ENCODE data around the gene ZNF579. TPM values are rescaled to one million over a fixed set of nuclear protein-coding genes. Genes with fewer than 3 reads are reported as not detected.

Gene ZNF579
- polyA plus RNA-seq, 1 donor from 2014 or later, result 7.4 TPM

GRCh38 chr19:55606471-55606787 lies 25.8 kb upstream of the ZNF579 start:
- Histone ChIP-seq H3F3A (ENCODE audit: insufficient read depth, low read length, poor library complexity, severe bottlenecking) (no peaks in the 10 kb centered on the region), H3K27ac (ENCODE audit: low read length) (peak overlapping the region; percentile 97), H3K9ac (ENCODE audit: low read length) (peak overlapping the region; percentile 97), H3K9me3 (ENCODE audit: low read length) (no peaks in the 10 kb centered on the region), H3K9me2 (ENCODE audit: insufficient read depth, low read length) (no peaks in the 10 kb centered on the region), H3K79me2 (replicated peaks; ENCODE audit: insufficient read depth, low read length) (peaks cover 25% of the 10 kb centered on the region), H3K4me2 (ENCODE audit: low read length) (peak overlapping the region; percentile 81), H3K4me3 (ENCODE audit: low read length) (peak overlapping the region; percentile 97), H2AFZ (ENCODE audit: low read depth, low read length) (no peak overlapping the region), H3K27me3 (ENCODE audit: insufficient read depth, low read depth, low read length) (no peaks in the 10 kb centered on the region), H3K36me3 (ENCODE audit: insufficient read depth, low read length) (peaks cover 8% of the 10 kb centered on the region), H4K20me1 (ENCODE audit: insufficient read depth) (no peaks in the 10 kb centered on the region)
- TF ChIP-seq RAD21 (conservative IDR thresholded peaks at IDR 0.05) (no peak), TAF1 (IDR thresholded peaks at IDR 0.05; ENCODE audit: low read depth) (no peak), MXI1 (conservative IDR thresholded peaks at IDR 0.05; ENCODE audit: poor library complexity, severe bottlenecking) (no peak), POLR2AphosphoS5 (IDR thresholded peaks at IDR 0.05) (no peak), REST (IDR thresholded peaks at IDR 0.05; ENCODE audit: borderline replicate concordance) (no peak), EP300 (conservative IDR thresholded peaks at IDR 0.05; ENCODE audit: poor library complexity, severe bottlenecking) (no peak), EZH2 (IDR thresholded peaks at IDR 0.05; ENCODE audit: borderline replicate concordance, insufficient read depth, low read length, poor library complexity, severe bottlenecking) (no peak), CTCF (IDR thresholded peaks at IDR 0.05; ENCODE audit: poor library complexity, severe bottlenecking) (no peak), SMC3 (conservative IDR thresholded peaks at IDR 0.05; ENCODE audit: poor library complexity) (no peak)

- H3K79me2 ChIP-seq (replicated peaks; ENCODE audit: insufficient read depth, low read length), result peaks cover 30% of the 10 kb centered on the region
- no peaks in the 10 kb centered on the region for H4K20me1 ChIP-seq (ENCODE audit: insufficient read depth)
- no peaks in the 10 kb centered on the region for H3K9me3 ChIP-seq (ENCODE audit: low read length)
- H3K4me2 ChIP-seq (ENCODE audit: low read length), result peak within 1 kb of the TSS; percentile 87
- TF ChIP-seq TAF1 (IDR thresholded peaks at IDR 0.05; ENCODE audit: low read depth), result no peak
- TF ChIP-seq POLR2AphosphoS5 (IDR thresholded peaks at IDR 0.05), result peak; percentile 48
- TF ChIP-seq EZH2 (IDR thresholded peaks at IDR 0.05; ENCODE audit: borderline replicate concordance, insufficient read depth, low read length, poor library complexity, severe bottlenecking), result no peak
- no peak for TF ChIP-seq EP300 (conservative IDR thresholded peaks at IDR 0.05; ENCODE audit: poor library complexity, severe bottlenecking)
- peak; percentile 83 for TF ChIP-seq RAD21 (conservative IDR thresholded peaks at IDR 0.05)
- TF ChIP-seq REST (IDR thresholded peaks at IDR 0.05; ENCODE audit: borderline replicate concordance), result no peak
- peak; percentile 92 for TF ChIP-seq CTCF (IDR thresholded peaks at IDR 0.05; ENCODE audit: poor library complexity, severe bottlenecking)
- TF ChIP-seq MXI1 (conservative IDR thresholded peaks at IDR 0.05; ENCODE audit: poor library complexity, severe bottlenecking), result no peak
- TF ChIP-seq SMC3 (conservative IDR thresholded peaks at IDR 0.05; ENCODE audit: poor library complexity), result peak; percentile 84
- peaks cover 8% of the 10 kb centered on the region for H3K36me3 ChIP-seq (ENCODE audit: insufficient read depth, low read length)
- H3K27ac ChIP-seq (ENCODE audit: low read length), result peak within 1 kb of the TSS; percentile 97
- peak within 1 kb of the TSS; percentile 97 for H3K9ac ChIP-seq (ENCODE audit: low read length)
- H3K9me2 ChIP-seq (ENCODE audit: insufficient read depth, low read length), result no peaks in the 10 kb centered on the region
- H3K27me3 ChIP-seq (ENCODE audit: insufficient read depth, low read depth, low read length), result no peaks in the 10 kb centered on the region
- peak within 1 kb of the TSS; percentile 65 for H2AFZ ChIP-seq (ENCODE audit: low read depth, low read length)
- H3K4me3 ChIP-seq (ENCODE audit: low read length), result peak within 1 kb of the TSS; percentile 97
- H3F3A ChIP-seq (ENCODE audit: insufficient read depth, low read length, poor library complexity, severe bottlenecking), result no peaks in the 10 kb centered on the region
These were observed 25.2 kb upstream of the ZNF579 start, which contains the start of gene ZNF865 for GRCh38 chr19:55605637-55606470. ZNF865 (plus strand) TSS chr19:55605647; CDS start chr19:55613619, 7,972 bp downstream.

Data from neural cell (in vitro differentiated cells).